ENCODE results near the gene CLCA1. TPM values are rescaled to one million over a fixed set of nuclear protein-coding genes. Genes with fewer than 3 reads are reported as not detected.

The CLCA1 gene
- total RNA-seq, 1 experiment from 2014 or later = 0.12 TPM

- ChIA-PET POLR2A (no interaction called here), CTCF (no interaction called here), RAD21 (ENCODE audit: low non-redundant PET in 1 of 2, low total read pairs in 2 of 2, uncharacterized antibody in 2 of 2, unreplicated experiment in 2 of 2) (no interaction called here)
- no peak overlapping the region for H3K4me3 ChIP-seq (replicated peaks in 1 of 2; ENCODE audit: low read depth in 1 of 2, low read length in 2 of 2)
- H3K27me3 ChIP-seq (ENCODE audit: insufficient read depth, low read length) = no peaks in the 10 kb centered on the region
- no peak overlapping the region for H3K27ac ChIP-seq (ENCODE audit: low read depth, low read length)
- no peak overlapping the region for H2AFZ ChIP-seq (ENCODE audit: low read depth, low read length, poor library complexity, severe bottlenecking)
- H3K9me2 ChIP-seq (ENCODE audit: insufficient read depth) = no peaks in the 10 kb centered on the region
- no peaks in the 10 kb centered on the region for H3K4me1 ChIP-seq (ENCODE audit: control insufficient read depth in 1 of 2, insufficient read depth in 2 of 2, low read length in 2 of 2)
- no peak overlapping the region for H3K9ac ChIP-seq (ENCODE audit: low read length)
- BruUV-seq (replicated peaks) = no TSS peak
- TF ChIP-seq ZNF274 (IDR thresholded peaks at IDR 0.05; ENCODE audit: low read depth, low read length) = no peak
- no peak for TF ChIP-seq ELF1 (IDR thresholded peaks at IDR 0.05; ENCODE audit: borderline replicate concordance, low read depth)
- TF ChIP-seq SRF (IDR thresholded peaks at IDR 0.05; ENCODE audit: low read depth) = no peak
- no peak for TF ChIP-seq ATF3 (IDR thresholded peaks at IDR 0.05)
- DNase-seq (ENCODE audit: low read depth, low spot score) (no peak), ATAC-seq (no peak)
- H3K36me3 ChIP-seq (ENCODE audit: control insufficient read depth in 1 of 2, insufficient read depth in 2 of 2, low read length in 2 of 2) = no peaks in the 10 kb centered on the region
- no peaks in the 10 kb centered on the region for H3K9me3 ChIP-seq (ENCODE audit: control insufficient read depth in 1 of 2, insufficient read depth in 1 of 2, low read depth in 1 of 2, low read length in 2 of 2)
- intact Hi-C loops (cut with micrococcal nuclease) = loop anchor here (5.0 to 10.0 kb wide), 2 partner anchors 216 to 614 kb away; no protein-coding TSS in a partner anchor
- no peak overlapping the region for H3K4me2 ChIP-seq (ENCODE audit: low read length)
- H3K79me2 ChIP-seq (ENCODE audit: insufficient read depth, low read length) = no peaks in the 10 kb centered on the region
- H4K20me1 ChIP-seq (ENCODE audit: insufficient read depth) = no peaks in the 10 kb centered on the region
Measured at GRCh38 chr1:86470859-86471258, 2.1 kb downstream of the CLCA1 start.

GRCh38 chr1:86471291-86471690 lies 2.6 kb downstream of the CLCA1 start:
- no peak overlapping the region for H2AFZ ChIP-seq (ENCODE audit: low read depth, low read length, poor library complexity, severe bottlenecking)
- H3K36me3 ChIP-seq (ENCODE audit: control insufficient read depth in 1 of 2, insufficient read depth in 2 of 2, low read length in 2 of 2) = no peaks in the 10 kb centered on the region
- H3K79me2 ChIP-seq (ENCODE audit: insufficient read depth, low read length) = no peaks in the 10 kb centered on the region
- intact Hi-C loops (cut with micrococcal nuclease) = loop anchor here (5.0 to 10.0 kb wide), 2 partner anchors 216 to 614 kb away; no protein-coding TSS in a partner anchor
- no peaks in the 10 kb centered on the region for H3K27me3 ChIP-seq (ENCODE audit: insufficient read depth, low read length)
- DNase-seq (ENCODE audit: low read depth, low spot score) = no peak
- no peaks in the 10 kb centered on the region for H4K20me1 ChIP-seq (ENCODE audit: insufficient read depth)
- ChIA-PET CTCF (no interaction called here), RAD21 (ENCODE audit: low non-redundant PET in 1 of 2, low total read pairs in 2 of 2, uncharacterized antibody in 2 of 2, unreplicated experiment in 2 of 2) (no interaction called here), POLR2A (no interaction called here)
- ATAC-seq = no peak
- H3K9me2 ChIP-seq (ENCODE audit: insufficient read depth) = no peaks in the 10 kb centered on the region
- no peak overlapping the region for H3K27ac ChIP-seq (ENCODE audit: low read depth, low read length)
- no peaks in the 10 kb centered on the region for H3K4me1 ChIP-seq (ENCODE audit: control insufficient read depth in 1 of 2, insufficient read depth in 2 of 2, low read length in 2 of 2)
- H3K9me3 ChIP-seq (ENCODE audit: control insufficient read depth in 1 of 2, insufficient read depth in 1 of 2, low read depth in 1 of 2, low read length in 2 of 2) = no peaks in the 10 kb centered on the region
- no peak overlapping the region for H3K4me2 ChIP-seq (ENCODE audit: low read length)
- H3K4me3 ChIP-seq (replicated peaks in 1 of 2; ENCODE audit: low read depth in 1 of 2, low read length in 2 of 2) = no peak overlapping the region
- H3K9ac ChIP-seq (ENCODE audit: low read length) = no peak overlapping the region
- no TSS peak for BruUV-seq (replicated peaks)
- no peak for TF ChIP-seq RAD21 (IDR thresholded peaks at IDR 0.05; ENCODE audit: low read depth)
- TF ChIP-seq CBX3 (IDR thresholded peaks at IDR 0.05; ENCODE audit: low read depth) = no peak
- no peak for TF ChIP-seq ELF1 (IDR thresholded peaks at IDR 0.05; ENCODE audit: borderline replicate concordance, low read depth)
- TF ChIP-seq ZNF274 (IDR thresholded peaks at IDR 0.05; ENCODE audit: low read depth, low read length) = no peak
- TF ChIP-seq EZH2phosphoT487 (IDR thresholded peaks at IDR 0.05; ENCODE audit: borderline replicate concordance) = no peak
- no peak for TF ChIP-seq JUND (IDR thresholded peaks at IDR 0.05)
- no peak for TF ChIP-seq REST (IDR thresholded peaks at IDR 0.05; ENCODE audit: low read depth)
- TF ChIP-seq SRF (IDR thresholded peaks at IDR 0.05; ENCODE audit: low read depth) = no peak
- TF ChIP-seq SP1 (IDR thresholded peaks at IDR 0.05; ENCODE audit: low read depth) = no peak
- no peak for TF ChIP-seq CTCF (IDR thresholded peaks at IDR 0.05 in 2 of 3, conservative IDR thresholded peaks at IDR 0.05 in 1 of 3; ENCODE audit: borderline replicate concordance in 1 of 3, insufficient read depth in 1 of 3, low read depth in 2 of 3, low read length in 2 of 3)
- TF ChIP-seq POLR2A (IDR thresholded peaks at IDR 0.05; ENCODE audit: borderline replicate concordance, extremely low read depth, insufficient read depth, insufficient read length) = no peak
- no peak for TF ChIP-seq FOSL1 (IDR thresholded peaks at IDR 0.05; ENCODE audit: low read depth)
- no peak for TF ChIP-seq ATF3 (IDR thresholded peaks at IDR 0.05)
- TF ChIP-seq EGR1 (IDR thresholded peaks at IDR 0.05; ENCODE audit: low read depth) = no peak
- TF ChIP-seq TCF7L2 (IDR thresholded peaks at IDR 0.05; ENCODE audit: borderline replicate concordance, extremely low read depth, insufficient read depth, insufficient read length) = no peak
- TF ChIP-seq CEBPB (IDR thresholded peaks at IDR 0.05; ENCODE audit: low read depth) = no peak
